Mesothelial cell of epicardium (in vitro differentiated cells): Measurements from ENCODE around the gene ANAPC7. TPM values are rescaled to one million over a fixed set of nuclear protein-coding genes. Genes with fewer than 3 reads are reported as not detected.

ENCODE experiments used
- DNase-seq, 2 experiments: peaks; one replicate each; pipeline ENCODE4 v3.0.0; 2021; ENCODE audit warnings: low spot score in 2 of 2; ENCODE audit not compliant: unreplicated experiment in 2 of 2
- H3K27ac Mint-ChIP-seq: 2 replicates; pipeline ENCODE4 v1.8.0; 2021; ENCODE audit warnings: mixed read lengths
- H3K27me3 Mint-ChIP-seq: 2 replicates; pipeline ENCODE4 v1.8.0; 2021; ENCODE audit warnings: low read depth, mixed read lengths
- H3K36me3 Mint-ChIP-seq: 2 replicates; pipeline ENCODE4 v1.8.0; 2021; ENCODE audit warnings: mixed read lengths
- H3K4me1 Mint-ChIP-seq: 2 replicates; pipeline ENCODE4 v1.8.0; 2021; ENCODE audit warnings: mixed read lengths
- H3K4me3 Mint-ChIP-seq: 2 replicates; pipeline ENCODE4 v1.8.0; 2021; ENCODE audit warnings: mild to moderate bottlenecking, moderate library complexity, mixed read lengths
- H3K9me3 Mint-ChIP-seq: 2 replicates; pipeline ENCODE4 v1.8.0; 2021; ENCODE audit warnings: mixed read lengths
- CTCF ChIP-seq: fragments of 200-600 bp; sonication (generic); IDR thresholded peaks from one replicate; pipeline ENCODE4 v1.5.0; 2021; ENCODE audit warnings: antibody characterized with exemption; ENCODE audit not compliant: unreplicated experiment
- total RNA-seq: library from RNA; stranded (reverse); gene quantifications from 3 replicates; pipeline ENCODE4 v1.2.1, GENCODE V29; 2021

ANAPC7 gene
- total RNA-seq, 1 donor from 2014 or later: 62.8 TPM

GRCh38 chr12:110373962-110374611 lies 29.4 kb downstream of the ANAPC7 start:
- no peak for DNase-seq
- H3K4me1 Mint-ChIP-seq: no peaks in the 10 kb centered on the region
- no peaks in the 10 kb centered on the region for H3K9me3 Mint-ChIP-seq
- no peak overlapping the region for H3K4me3 Mint-ChIP-seq
- H3K27ac Mint-ChIP-seq: no peak overlapping the region
- H3K36me3 Mint-ChIP-seq: peaks cover 30% of the 10 kb centered on the region
- no peaks in the 10 kb centered on the region for H3K27me3 Mint-ChIP-seq
- TF ChIP-seq CTCF: no peak

- peaks cover 26% of the 10 kb centered on the region for H3K36me3 Mint-ChIP-seq
- no peaks in the 10 kb centered on the region for H3K9me3 Mint-ChIP-seq
- H3K27me3 Mint-ChIP-seq: no peaks in the 10 kb centered on the region
- H3K4me1 Mint-ChIP-seq: no peaks in the 10 kb centered on the region
- no peak for TF ChIP-seq CTCF
- peak overlapping the region; percentile 12 for H3K27ac Mint-ChIP-seq
- H3K4me3 Mint-ChIP-seq: no peak overlapping the region
- no peak for DNase-seq
Measured at GRCh38 chr12:110373425-110373824, 30.1 kb downstream of the ANAPC7 start.

DNA sequence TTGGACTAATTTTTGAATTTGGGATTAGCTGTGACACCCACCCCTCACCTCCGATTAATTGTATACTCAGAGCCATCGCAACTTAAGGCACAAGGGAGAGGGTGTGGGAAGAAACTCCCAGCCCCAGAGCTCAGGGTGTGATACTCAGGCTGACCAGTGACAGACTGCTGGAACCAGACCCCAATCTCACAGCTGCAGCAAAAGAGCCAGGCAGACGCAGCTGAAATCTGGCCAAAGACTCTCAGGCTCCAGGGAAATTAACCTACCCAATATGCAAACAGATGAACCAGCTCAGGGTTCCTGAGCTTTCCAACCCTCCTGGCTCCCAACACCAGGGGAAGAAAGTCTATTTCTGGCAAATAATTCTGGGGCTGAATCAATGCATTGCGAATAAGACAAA lies 30.5 kb downstream of the ANAPC7 start:
- H3K4me3 Mint-ChIP-seq: no peak overlapping the region
- TF ChIP-seq CTCF: no peak
- peaks cover 25% of the 10 kb centered on the region for H3K36me3 Mint-ChIP-seq
- no peak for DNase-seq
- H3K9me3 Mint-ChIP-seq: no peaks in the 10 kb centered on the region
- H3K27me3 Mint-ChIP-seq: no peaks in the 10 kb centered on the region
- peak overlapping the region; percentile 12 for H3K27ac Mint-ChIP-seq
- H3K4me1 Mint-ChIP-seq: no peaks in the 10 kb centered on the region

GRCh38 chr12:110372056-110372425 lies 31.5 kb downstream of the ANAPC7 start:
- Mint-ChIP-seq H3K4me1 (peaks cover 3% of the 10 kb centered on the region), H3K27ac (no peak overlapping the region), H3K27me3 (no peaks in the 10 kb centered on the region), H3K36me3 (peaks cover 18% of the 10 kb centered on the region), H3K4me3 (no peak overlapping the region), H3K9me3 (no peaks in the 10 kb centered on the region)
- no peak for DNase-seq
- no peak for TF ChIP-seq CTCF

DNA sequence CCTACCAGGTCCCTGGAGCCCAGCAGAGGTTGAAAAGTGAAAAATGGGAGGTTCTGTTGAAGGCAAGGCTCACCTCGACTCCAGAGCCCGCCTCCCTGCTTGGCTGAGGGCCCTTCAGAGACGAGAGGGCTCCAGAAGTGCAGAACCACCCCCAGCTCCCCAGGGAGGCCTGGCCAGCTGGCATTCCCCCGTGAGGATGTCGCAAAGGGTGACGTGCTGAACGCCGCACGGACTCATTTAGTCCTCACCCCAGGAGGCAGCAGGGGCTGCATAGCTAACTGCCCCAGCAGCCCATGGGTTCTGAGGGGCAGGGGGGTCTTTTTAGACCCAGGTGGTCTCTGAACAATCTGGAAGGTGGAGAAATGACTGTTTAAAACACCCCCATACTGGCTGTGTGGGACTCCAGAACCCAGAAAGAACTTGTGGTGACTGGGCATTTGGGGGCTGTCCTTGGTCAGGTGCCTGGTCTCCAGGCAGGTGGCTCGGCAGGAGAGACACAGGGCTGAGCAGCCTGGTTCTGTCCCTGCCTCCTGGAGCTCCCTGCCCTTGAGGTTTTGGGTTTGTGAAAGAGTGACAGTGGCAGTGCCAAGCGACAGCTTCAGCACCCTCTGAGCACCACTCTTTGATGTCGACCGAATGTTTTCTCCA lies 32.0 kb downstream of the ANAPC7 start:
- no peak for DNase-seq
- Mint-ChIP-seq H3K27ac (no peak overlapping the region), H3K4me1 (peaks cover 7% of the 10 kb centered on the region), H3K27me3 (no peaks in the 10 kb centered on the region), H3K36me3 (peaks cover 18% of the 10 kb centered on the region), H3K4me3 (no peak overlapping the region), H3K9me3 (no peaks in the 10 kb centered on the region)
- TF ChIP-seq CTCF: no peak
